HG03025 (cell line): ENCODE data around the gene POLE.

Experiments used
- ATAC-seq: cut with Tn5 transposase; IDR thresholded peaks from one replicate; pipeline ENCODE4 v1.9.1; 2021; ENCODE audit warnings: mild to moderate bottlenecking, moderate library complexity; ENCODE audit not compliant: unreplicated experiment, low FRiP score

The POLE gene

DNA sequence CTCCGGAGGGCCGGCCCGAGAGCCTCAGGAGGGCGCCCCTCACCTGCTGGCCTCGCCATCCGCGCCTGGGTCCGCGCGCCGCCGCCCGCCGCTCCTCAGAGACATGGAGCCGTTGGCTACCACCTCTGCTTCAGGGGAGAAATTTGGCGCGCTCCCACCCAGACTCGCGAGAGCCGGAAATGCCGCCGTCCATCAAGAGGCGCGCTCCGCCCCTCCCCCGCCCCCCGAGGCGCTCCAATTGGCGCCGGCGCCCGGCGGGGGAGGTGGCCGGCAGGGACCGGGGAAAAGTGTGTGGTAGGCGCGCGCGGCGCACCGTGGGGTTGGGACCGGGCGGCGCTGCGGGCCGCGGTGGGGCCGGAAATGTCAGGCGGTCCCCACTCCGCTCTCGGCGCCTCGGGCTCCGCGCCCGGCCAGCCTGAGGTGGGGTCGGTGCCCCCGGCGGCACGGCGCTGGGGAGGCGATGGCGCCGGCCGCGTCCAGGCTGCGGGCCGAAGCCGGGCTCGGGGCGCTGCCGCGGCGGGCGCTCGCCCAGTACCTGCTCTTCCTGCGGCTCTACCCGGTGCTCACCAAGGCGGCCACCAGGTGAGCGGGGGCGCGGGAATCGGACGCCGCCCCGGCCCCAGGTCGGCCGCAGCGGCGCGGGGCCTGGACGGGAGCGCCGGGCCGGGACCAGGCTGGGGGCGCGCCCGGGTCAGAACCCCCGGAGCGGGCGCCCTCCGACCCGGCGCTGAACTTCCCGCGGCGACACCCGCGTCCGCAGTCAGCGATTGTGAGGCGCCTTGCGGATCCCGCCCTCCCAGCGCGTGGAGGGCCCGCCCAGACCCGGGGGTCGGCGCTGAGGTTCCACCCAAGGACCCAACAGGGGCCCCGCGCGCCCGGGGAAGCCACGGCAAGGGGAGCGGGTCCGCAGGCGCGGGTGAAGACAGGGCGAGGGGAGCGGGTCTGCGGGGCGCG, at the start of gene POLE, which contains the start of gene PXMP2:
POLE (minus strand) TSS at position 132 of the 954 bp plus-strand sequence; CDS start at position 105, 27 bp downstream.
PXMP2 (plus strand) TSS at position 377 of the 954 bp plus-strand sequence; CDS start at position 461, 84 bp downstream.
- ATAC-seq = peak; percentile 86

GRCh38 chr12:132736913-132737312, 49.8 kb upstream of the POLE start:
- no peak for ATAC-seq

- ATAC-seq = no peak
Measured at GRCh38 chr12:132736378-132736777, 49.2 kb upstream of the POLE start.

- ATAC-seq = no peak
Measured at GRCh38 chr12:132735496-132735895, 48.4 kb upstream of the POLE start.

GRCh38 chr12:132734206-132734605, 47.1 kb upstream of the POLE start:
- ATAC-seq = no peak

- ATAC-seq = no peak
Measured at GRCh38 chr12:132731574-132731973, 44.4 kb upstream of the POLE start.

DNA sequence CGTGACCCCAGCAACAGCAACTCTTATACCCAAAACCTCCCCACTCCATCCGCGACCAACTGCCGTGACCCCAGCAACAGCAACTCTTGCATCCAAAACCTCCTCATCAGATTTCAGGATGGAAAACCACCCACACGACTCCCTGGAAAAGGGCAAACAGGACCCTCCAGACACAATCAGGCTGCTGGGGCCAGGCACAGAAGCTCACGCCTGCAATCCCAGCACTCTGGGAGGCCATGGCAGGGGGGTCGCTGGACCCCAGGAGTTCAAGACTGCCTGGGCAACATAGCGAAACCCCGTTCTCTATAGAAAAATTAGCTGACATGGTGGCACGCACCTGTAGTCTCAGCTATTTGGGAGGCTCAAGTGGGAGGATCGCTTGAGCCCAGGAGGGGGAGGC, 43.2 kb upstream of the POLE start:
- ATAC-seq = no peak

GRCh38 chr12:132729541-132730320, 42.6 kb upstream of the POLE start:
- ATAC-seq = no peak

- no peak for ATAC-seq
Measured at GRCh38 chr12:132728502-132728901, 41.4 kb upstream of the POLE start.

- ATAC-seq = no peak
Measured at GRCh38 chr12:132727091-132727794, 40.1 kb upstream of the POLE start.

GRCh38 chr12:132726386-132726785, 39.2 kb upstream of the POLE start:
- no peak for ATAC-seq

GRCh38 chr12:132724506-132725241, 37.5 kb upstream of the POLE start:
- no peak for ATAC-seq

- no peak for ATAC-seq
Measured at GRCh38 chr12:132723764-132724140, 36.6 kb upstream of the POLE start.

DNA sequence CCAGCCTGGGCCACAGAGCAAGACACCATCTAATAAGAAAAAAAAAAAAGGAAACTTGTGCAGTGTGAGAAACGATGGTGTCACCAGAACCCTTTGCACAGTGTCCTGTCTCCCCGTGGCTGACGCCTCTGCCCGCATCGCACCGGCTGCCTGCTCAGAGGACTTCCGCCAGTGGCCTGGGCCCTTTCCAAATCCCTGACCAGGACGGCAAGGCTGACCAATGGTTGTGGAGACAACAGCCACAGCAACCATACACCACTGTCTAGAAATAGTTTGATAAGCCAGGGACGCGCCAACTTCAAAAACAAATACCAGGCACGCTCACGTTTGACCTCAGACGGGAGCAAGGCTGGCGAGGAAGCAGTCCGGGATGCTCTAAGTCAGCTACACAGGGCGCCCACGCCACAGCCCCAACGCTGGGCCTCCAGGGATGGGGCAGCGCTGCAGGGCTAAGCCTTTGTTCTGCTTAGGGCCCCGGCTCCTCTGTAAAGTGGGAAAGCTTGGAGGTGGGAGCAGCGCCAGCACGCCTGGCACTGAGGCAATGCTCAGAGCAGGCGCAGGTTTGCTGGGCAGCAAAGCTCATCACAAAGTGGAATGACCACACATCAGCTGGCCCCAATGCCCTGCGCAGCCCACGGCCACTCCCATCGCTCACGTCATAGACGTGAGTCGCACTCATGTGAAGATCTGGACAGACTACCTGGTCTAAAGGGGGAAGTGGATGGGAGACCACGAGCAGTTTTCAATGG, 36.0 kb upstream of the POLE start:
- no peak for ATAC-seq

DNA sequence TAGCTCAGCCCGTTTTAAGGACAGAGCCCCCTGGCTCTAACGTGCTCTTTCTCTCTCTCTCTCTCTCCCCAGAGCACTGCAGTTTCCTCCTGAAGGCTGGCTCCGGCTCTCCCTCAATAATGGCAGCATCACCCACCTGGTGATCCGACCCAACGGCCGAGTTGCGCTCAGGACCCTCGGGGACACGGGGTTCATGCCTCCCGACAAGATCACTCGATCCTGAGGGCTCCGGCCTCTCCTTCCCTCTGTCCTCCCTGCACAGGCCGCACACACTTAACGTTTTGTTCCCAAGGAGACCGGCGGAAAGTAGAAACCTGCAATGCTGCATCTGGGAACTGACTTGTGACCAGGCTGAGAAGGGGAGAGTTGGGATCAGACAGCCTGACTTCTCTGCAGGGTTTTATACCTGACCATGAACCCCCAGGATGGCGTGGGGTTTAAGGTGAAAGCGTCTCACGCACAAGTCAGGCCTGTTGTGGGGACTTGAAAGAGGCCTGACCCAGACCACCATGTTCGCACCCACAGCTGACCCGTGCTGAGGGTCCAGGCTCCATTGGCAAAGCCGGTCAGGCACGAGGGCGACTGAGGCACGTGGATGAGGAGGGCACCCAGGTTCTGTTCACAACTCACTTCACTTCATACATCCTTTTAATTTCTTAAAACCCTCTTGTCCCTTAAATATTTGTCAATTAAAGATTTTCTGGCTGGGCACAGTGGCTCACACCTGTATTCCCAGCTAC, 33.6 kb upstream of the POLE start:
- ATAC-seq = no peak

GRCh38 chr12:132719954-132720324, 32.8 kb upstream of the POLE start:
- no peak for ATAC-seq

DNA sequence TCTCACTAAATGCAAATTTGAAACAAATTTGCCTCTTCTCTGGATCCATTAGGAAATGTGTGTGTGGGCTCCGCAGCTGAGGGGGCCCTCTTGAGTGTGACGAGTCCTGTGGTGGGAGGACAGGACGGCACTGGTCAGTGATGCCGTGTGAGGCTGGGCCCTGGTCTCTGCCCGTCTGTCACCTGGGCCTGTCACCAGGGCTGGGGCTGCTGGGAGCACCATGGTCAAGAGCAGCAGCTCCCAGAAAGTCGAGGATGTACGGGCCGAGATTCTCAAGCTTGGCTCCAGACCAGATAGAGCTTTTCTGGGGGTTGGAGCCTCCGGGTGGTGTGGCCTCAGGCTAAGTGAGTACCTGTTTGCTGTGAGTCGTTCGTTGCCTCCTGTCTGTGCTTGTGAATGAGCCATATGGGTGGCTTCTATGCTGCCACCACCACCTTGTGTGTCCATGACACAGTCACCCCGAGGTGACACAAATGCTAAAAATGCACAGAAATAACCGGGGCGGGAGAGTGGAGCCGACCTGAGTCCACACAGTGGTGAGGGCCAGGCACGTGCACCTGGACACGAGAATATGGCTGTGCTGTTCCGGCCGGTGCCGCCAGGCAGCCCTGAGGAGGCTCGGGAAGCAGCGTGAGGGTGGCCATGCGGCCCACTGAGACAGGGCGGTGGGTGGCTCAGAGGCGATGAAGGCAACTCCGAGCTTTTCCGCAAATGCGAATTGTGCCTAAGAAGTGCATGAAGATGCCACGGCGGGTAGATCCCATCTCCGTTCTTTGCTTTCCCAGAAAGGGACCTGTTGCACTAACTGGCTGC, 32.2 kb upstream of the POLE start:
- ATAC-seq = no peak

DNA sequence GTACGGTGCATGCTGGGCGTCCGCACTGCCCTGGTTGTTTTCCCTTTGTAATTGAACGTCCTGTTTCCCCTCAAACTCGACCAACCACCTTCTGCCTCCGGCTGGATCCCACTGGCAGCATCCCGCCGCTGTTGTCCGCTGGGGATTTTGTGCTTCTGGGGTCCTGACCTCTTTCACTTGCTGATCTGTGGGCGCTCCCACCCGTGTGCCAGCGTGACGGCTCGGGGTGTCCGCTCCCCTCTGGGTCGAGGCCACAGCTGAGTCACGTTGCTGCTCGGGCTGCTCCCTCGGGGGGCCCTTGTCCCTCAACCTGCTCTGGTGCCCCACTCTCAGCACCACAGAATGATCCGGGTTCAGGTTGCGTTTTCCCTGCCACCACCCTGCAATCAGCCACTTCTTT, 31.5 kb upstream of the POLE start:
- no peak for ATAC-seq
